ENCODE data around the gene TNRC18.
"Not testable (repeated sequence)": the region's sequence is repeated elsewhere in the genome, so short reads cannot be mapped to it uniquely, and the experiment has no call there.

TNRC18 gene, protein sequence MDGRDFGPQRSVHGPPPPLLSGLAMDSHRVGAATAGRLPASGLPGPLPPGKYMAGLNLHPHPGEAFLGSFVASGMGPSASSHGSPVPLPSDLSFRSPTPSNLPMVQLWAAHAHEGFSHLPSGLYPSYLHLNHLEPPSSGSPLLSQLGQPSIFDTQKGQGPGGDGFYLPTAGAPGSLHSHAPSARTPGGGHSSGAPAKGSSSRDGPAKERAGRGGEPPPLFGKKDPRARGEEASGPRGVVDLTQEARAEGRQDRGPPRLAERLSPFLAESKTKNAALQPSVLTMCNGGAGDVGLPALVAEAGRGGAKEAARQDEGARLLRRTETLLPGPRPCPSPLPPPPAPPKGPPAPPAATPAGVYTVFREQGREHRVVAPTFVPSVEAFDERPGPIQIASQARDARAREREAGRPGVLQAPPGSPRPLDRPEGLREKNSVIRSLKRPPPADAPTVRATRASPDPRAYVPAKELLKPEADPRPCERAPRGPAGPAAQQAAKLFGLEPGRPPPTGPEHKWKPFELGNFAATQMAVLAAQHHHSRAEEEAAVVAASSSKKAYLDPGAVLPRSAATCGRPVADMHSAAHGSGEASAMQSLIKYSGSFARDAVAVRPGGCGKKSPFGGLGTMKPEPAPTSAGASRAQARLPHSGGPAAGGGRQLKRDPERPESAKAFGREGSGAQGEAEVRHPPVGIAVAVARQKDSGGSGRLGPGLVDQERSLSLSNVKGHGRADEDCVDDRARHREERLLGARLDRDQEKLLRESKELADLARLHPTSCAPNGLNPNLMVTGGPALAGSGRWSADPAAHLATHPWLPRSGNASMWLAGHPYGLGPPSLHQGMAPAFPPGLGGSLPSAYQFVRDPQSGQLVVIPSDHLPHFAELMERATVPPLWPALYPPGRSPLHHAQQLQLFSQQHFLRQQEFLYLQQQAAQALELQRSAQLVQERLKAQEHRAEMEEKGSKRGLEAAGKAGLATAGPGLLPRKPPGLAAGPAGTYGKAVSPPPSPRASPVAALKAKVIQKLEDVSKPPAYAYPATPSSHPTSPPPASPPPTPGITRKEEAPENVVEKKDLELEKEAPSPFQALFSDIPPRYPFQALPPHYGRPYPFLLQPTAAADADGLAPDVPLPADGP (N-terminal part only)

DNA sequence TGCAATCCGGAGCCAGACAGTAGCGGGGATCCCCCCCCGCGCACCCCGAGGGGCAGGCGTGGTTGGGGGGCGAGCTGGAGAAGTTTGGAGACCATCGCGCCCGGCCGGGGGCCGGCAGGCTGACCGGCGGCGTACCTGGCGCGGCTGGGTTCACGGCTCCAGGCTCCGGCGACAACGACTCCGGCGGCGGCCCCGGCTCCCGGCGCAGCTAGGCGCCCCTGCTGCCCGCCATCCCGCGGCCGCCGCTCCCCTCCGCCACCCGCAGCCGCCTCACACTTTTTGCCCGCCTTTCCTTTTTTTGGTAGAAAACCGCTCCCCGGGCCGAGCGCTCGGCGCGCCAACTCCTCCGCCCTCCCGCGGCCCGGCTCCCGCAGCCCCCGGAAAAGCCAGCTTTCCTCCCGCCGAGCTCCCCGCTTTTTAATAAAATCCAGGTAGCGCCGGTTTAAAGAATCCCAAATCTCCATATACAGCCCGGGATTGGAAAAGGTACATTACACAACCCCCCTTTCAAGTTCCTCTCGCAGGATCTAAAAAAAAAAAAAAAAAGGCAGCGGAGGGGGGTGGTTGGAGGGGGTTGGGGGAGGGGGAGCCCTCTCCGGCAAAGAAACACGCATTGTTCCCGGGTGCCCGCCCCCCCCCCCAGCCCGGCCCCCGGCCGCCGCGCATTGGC lies at the start of gene TNRC18:
Gene TNRC18, minus strand, starts transcription at position 529 of the 670 bp plus-strand sequence. CDS start 2,588 bp downstream, outside the sequence.
- in situ Hi-C loops (cut with HindIII; ENCODE audit: low sequenced_read_pairs) = no loop called here

- in situ Hi-C loops (cut with HindIII; ENCODE audit: low sequenced_read_pairs) = no loop called here
These were observed 49.0 kb upstream of the TNRC18 start for GRCh38 chr7:5472432-5473315.

GRCh38 chr7:5471623-5472022 lies 48.0 kb upstream of the TNRC18 start:
- in situ Hi-C loops (cut with HindIII; ENCODE audit: low sequenced_read_pairs) = not testable (repeated sequence)

GRCh38 chr7:5470816-5471215 lies 47.2 kb upstream of the TNRC18 start:
- in situ Hi-C loops (cut with HindIII; ENCODE audit: low sequenced_read_pairs) = no loop called here

DNA sequence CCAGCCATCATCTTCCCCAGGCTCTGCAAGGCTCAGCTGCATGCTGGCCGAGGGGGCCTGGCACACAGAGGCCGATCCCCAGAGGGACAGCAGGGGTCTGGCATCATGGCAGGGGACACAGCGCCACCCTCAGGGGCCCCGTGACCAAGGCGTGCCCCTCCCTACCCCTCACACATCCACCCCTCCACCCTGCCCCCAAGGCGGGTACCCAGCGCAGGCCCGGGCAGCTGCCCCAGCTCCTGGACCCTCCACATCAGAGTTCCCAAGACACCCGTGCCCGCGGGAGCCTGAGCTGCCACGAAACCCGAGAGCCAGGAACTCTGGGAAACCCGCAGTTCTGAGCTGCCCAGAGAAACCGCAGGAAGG lies 46.5 kb upstream of the TNRC18 start:
- in situ Hi-C loops (cut with HindIII; ENCODE audit: low sequenced_read_pairs) = no loop called here

- in situ Hi-C loops (cut with HindIII; ENCODE audit: low sequenced_read_pairs) = no loop called here
These were observed 45.9 kb upstream of the TNRC18 start for GRCh38 chr7:5469375-5470166.

DNA sequence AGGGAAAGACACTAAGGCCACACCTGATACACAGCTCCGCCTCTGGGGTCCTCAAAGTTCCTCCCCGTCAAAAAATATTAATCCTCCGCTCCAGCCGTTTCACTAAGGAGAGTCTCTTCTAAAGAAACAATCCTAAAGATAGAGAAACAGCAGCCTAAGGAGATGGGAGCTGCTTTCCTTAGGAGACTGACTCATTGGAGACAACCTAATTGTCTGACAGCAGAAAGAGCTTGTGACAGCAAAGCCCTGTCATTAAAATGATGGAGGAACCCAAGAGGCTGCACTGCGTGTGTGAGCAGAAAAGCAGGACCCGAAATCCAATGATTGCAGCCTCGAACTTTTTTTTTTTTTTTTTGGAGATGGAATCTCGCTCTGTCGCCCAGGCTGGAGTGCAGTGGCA lies 44.0 kb upstream of the TNRC18 start:
- in situ Hi-C loops (cut with HindIII; ENCODE audit: low sequenced_read_pairs) = no loop called here

DNA sequence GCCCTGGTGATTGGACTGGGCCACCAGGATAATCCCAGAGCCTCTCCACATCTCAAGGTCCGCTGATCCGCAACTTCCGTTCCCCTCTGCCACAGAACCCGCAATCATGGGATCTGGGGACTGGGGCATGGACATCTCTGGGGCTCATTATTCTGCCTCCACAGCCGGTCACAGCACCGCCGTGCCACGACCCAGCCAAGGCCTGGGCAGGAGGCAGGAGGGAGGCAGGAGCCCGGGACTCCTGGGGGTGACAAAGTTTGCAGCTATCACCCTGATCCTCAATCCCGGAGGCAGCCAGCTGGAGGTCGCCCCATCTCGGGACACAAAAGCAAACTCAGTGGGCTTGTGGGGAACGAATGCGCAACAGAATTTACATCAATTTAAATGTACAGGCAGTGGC lies 42.9 kb upstream of the TNRC18 start:
- in situ Hi-C loops (cut with HindIII; ENCODE audit: low sequenced_read_pairs) = no loop called here

DNA sequence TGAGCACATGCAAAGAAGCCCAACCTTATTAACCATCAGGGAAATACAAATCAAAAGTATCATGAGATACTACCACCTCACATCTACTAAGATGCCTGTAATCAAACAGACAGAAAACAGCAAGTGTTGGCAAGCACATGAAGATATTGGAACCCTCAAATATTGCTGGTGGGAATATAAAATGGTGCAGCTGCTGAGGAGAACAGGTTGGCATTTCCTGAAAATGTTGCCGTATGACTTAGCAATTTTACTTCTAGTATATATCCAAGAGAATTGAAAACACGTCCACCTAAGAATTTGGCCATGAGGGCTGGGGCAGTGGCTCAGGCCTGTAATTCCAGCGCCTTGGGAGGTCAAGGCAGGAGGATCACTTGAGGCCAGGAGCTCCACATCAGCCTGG lies 39.4 kb upstream of the TNRC18 start:
- in situ Hi-C loops (cut with HindIII; ENCODE audit: low sequenced_read_pairs) = no loop called here

- in situ Hi-C loops (cut with HindIII; ENCODE audit: low sequenced_read_pairs) = no loop called here
These were observed 38.6 kb upstream of the TNRC18 start for GRCh38 chr7:5462216-5462615.

DNA sequence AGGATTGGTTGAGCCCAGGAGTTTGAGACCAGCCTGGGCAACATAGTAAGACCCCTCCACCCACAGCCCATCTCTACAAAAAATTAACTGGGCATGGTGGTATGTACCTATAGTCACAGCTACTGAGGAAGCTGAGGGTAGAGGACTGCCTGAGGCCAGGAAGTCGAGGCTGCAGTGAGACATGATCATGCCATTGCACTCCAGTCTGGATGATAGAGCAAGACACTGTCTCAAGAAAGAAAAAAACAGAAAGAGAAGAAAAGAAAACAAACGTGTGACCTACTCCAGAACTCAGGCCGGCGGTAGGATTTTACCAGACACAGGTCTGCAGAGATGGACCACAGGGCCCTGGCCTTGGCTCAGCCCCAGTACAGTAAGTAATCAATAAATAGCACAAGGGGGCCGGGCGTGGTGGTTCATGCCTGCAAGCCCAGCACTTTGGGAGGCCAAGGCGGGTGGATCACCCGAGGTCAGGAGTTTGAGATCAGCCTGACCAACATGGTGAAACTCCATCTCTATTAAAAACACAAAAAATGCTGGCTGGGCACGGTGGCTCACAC lies 35.4 kb upstream of the TNRC18 start:
- in situ Hi-C loops (cut with HindIII; ENCODE audit: low sequenced_read_pairs) = no loop called here

- in situ Hi-C loops (cut with HindIII; ENCODE audit: low sequenced_read_pairs) = no loop called here
These were observed 33.7 kb upstream of the TNRC18 start for GRCh38 chr7:5457245-5457735.

DNA sequence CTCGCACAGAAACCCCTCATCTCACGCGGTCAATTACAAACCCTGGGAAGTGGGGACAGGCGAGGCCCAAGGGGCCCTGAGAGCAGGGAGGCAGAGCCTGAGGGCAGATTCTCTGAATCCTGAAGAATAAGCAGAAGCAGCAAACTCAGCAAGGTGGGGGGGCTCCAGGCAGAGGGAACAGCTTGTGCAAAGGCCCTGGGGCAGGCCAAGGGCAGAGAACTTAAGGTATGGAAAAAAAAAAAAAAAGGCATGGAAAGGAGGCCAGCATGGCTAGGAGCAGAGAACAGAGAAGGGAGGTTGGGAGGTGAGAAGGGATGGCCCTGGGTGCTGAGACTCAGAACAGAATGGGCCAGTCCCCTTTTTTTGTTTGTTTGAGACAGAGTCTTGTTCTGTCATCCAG lies 32.8 kb upstream of the TNRC18 start:
- in situ Hi-C loops (cut with HindIII; ENCODE audit: low sequenced_read_pairs) = no loop called here

DNA sequence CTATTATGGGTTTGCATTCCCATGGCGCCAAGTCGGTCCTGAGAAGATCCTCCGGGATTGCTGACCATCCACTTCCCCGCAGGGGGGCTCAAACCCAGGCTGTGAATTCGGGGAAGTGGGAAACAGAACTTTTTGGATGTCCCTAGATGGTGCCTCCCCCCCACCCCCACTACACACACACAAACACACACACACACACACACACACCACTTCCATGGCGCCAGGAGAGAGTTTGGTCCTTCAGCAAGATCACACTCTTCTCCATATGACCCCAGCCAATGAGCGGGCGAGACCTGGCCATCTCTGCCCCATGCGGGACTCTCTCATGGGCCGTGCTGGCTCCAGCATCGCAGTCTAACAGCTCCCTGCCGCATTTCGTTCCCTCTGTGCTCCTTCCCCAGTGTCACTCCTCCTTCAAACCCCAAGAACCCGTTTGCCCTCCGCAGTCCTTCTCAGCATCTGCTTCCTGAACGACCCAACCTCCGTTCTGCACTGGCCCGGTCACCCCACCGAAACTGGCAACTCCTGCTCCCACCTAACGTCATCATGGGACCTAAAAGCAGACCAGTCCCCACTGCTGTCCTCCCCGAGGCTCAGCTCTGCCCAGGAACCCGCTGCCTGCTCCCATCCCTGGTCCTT lies 32.1 kb upstream of the TNRC18 start:
- in situ Hi-C loops (cut with HindIII; ENCODE audit: low sequenced_read_pairs) = no loop called here

GRCh38 chr7:5455175-5455574 lies 31.5 kb upstream of the TNRC18 start:
- in situ Hi-C loops (cut with HindIII; ENCODE audit: low sequenced_read_pairs) = no loop called here

- in situ Hi-C loops (cut with HindIII; ENCODE audit: low sequenced_read_pairs) = no loop called here
These were observed 30.9 kb upstream of the TNRC18 start for GRCh38 chr7:5454485-5454884.

- in situ Hi-C loops (cut with HindIII; ENCODE audit: low sequenced_read_pairs) = no loop called here
These were observed 30.0 kb upstream of the TNRC18 start for GRCh38 chr7:5453566-5454075.

DNA sequence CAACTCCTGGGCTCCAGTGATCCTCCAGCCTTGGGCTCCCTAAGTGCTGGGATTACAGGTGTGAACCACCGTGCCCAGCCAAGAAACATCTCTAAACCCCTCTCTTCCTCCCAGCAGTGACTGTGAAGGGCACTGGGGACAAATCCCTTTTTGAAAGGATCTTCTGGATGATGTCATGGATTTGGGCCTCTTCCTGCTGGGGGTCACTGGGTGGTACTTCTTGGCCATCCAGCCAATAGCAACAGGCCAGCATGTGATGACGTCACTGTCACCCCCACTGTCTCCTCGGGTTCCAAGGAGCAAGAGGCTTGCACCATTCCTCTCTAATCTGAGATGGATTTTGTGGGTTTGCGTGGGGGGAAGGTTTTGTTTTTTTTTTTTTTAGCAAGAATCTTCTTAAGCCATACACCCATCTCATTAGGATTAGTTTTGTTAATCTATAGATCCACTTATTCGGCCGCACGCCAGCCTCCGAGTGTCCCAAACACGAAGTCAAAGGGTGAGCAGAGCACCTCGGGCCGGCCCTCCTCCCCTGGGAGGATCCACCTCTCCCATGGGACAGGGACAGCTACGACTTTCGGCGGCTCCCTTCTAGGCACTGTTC lies 29.4 kb upstream of the TNRC18 start:
- in situ Hi-C loops (cut with HindIII; ENCODE audit: low sequenced_read_pairs) = no loop called here

All from DLD1 (cell line).